Loucy (cell line): Measurements from ENCODE around the gene FARSB.

ENCODE experiments used
- CTCF ChIP-seq: fragments of 200-600 bp; sonication (generic); conservative IDR thresholded peaks from 2 replicates; pipeline ENCODE4 v1.5.1; 2014; ENCODE audit warnings: mild to moderate bottlenecking, antibody characterized with exemption, low read length
- EZH2phosphoT487 ChIP-seq: fragments of 200-600 bp; IDR thresholded peaks from 2 replicates; pipeline ENCODE4 v1.6.1; 2018; ENCODE audit warnings: antibody characterized with exemption, mild to moderate bottlenecking, moderate library complexity, borderline replicate concordance

DNA sequence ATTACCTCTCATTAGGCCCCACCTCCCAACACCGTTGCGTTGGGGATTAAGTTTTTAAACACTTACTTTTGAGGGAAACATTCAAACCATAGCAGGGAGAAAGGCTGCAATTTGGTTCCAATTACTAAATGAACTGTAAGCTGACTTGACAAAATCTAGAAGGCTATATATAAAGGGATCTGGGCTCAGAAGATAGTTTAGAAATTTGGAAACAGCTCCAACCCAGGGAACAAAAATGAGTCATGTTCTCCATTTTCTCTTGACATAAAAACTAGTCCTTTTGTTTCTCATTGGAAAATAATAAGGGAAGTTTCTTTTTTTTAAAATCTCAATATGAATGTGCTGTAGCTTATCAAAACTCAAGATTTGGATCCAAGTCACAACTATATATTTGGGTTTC is 33.0 kb upstream of the FARSB start:
- TF ChIP-seq CTCF, result no peak
- TF ChIP-seq EZH2phosphoT487, result no peak
